Measurements from ENCODE around the gene LAMTOR3.

- TF ChIP-seq, protein P1, sequence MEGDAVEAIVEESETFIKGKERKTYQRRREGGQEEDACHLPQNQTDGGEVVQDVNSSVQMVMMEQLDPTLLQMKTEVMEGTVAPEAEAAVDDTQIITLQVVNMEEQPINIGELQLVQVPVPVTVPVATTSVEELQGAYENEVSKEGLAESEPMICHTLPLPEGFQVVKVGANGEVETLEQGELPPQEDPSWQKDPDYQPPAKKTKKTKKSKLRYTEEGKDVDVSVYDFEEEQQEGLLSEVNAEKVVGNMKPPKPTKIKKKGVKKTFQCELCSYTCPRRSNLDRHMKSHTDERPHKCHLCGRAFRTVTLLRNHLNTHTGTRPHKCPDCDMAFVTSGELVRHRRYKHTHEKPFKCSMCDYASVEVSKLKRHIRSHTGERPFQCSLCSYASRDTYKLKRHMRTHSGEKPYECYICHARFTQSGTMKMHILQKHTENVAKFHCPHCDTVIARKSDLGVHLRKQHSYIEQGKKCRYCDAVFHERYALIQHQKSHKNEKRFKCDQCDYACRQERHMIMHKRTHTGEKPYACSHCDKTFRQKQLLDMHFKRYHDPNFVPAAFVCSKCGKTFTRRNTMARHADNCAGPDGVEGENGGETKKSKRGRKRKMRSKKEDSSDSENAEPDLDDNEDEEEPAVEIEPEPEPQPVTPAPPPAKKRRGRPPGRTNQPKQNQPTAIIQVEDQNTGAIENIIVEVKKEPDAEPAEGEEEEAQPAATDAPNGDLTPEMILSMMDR (IDR thresholded peaks at IDR 0.05), result no peak
- TF ChIP-seq POLR2A (IDR thresholded peaks at IDR 0.05) (no peak), EP300 (IDR thresholded peaks at IDR 0.05) (no peak)
These were observed 59.7 kb downstream of the LAMTOR3 start for GRCh38 chr4:99834569-99834968.
